GM13977 (cell line): ENCODE data around the gene LPP.

Experiments
- DNase-seq: peaks from one replicate; pipeline ENCODE4 v3.0.0; 2012; ENCODE audit warnings: low spot score
- in situ Hi-C: fragments of 300-500 bp; cut with MboI; formaldehyde crosslinking; loops from one replicate; pipeline ENCODE4 v1.12.0; 2022; ENCODE audit warnings: low sequenced_read_pairs, low pct_unique_long_range_greater_than_20kb, mixed read lengths, inconsistent platforms; ENCODE audit not compliant: unreplicated experiment
- TF ChIP-seq, protein P1 (sequence below): IDR thresholded peaks from 2 replicates; pipeline ENCODE4 v1.5.1; 2012; ENCODE audit warnings: mild to moderate bottlenecking, control low read depth; ENCODE audit not compliant: insufficient read depth; ENCODE audit errors: extremely low read depth, missing control alignments

LPP gene

DNA sequence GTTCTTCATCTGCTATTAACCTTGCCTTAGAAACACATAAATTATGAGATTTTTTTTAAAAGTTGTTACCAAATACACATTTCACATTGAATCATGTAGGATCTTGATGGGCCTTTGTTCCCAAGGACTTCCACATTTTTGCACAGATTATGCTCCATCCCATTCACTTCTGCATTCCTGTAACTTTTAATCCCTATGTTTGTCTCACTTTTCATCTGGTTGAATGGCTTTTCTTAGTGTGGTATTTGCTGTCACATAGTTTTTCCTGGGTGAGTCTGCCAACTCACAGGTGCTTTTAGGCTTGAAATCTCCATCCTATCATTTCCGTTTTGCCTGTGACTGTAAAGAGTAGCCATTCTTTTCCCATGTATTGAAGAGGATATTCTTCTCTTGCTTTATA is 720.6 kb downstream of the LPP start:
- no peak for DNase-seq
- TF ChIP-seq, protein P1, sequence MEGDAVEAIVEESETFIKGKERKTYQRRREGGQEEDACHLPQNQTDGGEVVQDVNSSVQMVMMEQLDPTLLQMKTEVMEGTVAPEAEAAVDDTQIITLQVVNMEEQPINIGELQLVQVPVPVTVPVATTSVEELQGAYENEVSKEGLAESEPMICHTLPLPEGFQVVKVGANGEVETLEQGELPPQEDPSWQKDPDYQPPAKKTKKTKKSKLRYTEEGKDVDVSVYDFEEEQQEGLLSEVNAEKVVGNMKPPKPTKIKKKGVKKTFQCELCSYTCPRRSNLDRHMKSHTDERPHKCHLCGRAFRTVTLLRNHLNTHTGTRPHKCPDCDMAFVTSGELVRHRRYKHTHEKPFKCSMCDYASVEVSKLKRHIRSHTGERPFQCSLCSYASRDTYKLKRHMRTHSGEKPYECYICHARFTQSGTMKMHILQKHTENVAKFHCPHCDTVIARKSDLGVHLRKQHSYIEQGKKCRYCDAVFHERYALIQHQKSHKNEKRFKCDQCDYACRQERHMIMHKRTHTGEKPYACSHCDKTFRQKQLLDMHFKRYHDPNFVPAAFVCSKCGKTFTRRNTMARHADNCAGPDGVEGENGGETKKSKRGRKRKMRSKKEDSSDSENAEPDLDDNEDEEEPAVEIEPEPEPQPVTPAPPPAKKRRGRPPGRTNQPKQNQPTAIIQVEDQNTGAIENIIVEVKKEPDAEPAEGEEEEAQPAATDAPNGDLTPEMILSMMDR: no peak
- in situ Hi-C loops: no loop called here

DNA sequence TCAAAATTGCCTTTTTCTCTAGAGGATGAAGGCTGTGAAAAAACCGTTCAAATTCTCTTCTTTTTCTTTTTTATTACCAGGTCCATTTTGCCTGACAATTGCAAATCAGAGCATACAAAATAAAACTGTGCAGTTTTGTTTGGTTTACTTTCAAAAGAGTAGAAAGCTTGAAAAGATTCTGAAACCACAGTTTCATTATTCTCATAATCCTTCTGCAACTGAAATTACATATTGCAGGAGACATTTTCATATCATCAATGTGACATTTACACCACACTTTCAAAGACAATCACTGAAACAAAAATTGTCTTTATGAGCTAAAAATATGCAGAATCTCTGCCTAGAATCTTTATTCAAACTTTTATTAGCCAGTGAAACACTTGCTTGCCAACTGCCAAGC is 721.5 kb downstream of the LPP start:
- DNase-seq: no peak
- in situ Hi-C loops: no loop called here
- TF ChIP-seq, protein P1: no peak

DNA sequence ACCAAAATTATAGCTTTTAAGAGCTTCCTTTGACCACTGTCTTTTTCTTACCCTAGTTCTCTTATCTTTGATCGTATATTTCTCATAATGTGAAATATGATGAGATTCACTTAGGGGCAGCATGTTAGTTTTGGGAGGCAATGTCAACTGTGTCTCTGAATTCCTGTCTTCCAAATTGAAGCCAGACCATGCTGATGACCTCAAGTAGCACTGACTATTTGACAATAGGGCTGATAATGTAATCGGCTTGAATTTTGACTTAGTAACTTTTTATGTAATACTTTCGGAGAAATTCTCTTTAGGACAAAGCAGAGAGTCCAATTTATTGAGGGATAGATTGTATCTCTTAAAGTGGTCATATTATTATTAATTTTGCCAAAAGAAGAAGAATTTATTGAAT is 722.4 kb downstream of the LPP start:
- DNase-seq: no peak
- in situ Hi-C loops: no loop called here
- TF ChIP-seq, protein P1: no peak

DNA sequence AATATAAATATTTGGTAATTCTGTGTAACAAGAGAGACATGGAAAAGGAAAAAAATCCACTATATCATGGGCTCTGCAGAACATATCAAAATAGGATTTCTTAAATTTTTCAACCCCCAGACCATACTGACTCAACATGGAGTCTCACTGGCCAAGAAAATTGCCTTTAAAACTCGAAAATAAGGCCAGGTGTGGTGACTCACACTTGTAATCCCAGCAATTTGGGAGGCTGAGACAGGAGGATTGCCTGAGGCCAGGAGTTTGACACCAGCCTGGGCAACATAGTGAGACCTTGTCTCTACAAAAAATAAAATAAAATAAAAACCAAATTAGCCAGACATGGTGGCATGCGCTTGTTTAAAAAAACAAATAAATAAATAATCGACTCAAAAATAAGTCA is 723.4 kb downstream of the LPP start:
- no peak for DNase-seq
- TF ChIP-seq, protein P1: no peak
- in situ Hi-C loops: no loop called here

DNA sequence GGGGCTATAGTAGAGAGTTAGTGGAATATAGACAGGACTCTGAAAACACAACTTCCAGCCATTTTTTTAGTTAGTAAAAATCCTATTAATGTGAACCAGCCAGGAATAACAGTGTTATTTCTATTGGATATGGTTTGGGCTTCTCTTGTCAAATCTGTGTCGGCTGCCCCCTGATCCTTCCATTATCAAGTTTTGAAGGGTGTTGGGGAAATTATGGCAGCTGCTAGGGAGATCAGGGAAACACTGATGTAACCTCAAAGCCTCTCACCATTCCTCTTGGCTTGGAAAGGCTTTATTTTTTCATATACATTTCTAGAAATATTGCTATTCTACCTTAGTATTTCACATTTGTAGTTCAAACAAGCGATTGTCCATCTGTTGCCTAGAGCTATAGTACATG is 724.1 kb downstream of the LPP start:
- TF ChIP-seq, protein P1: no peak
- in situ Hi-C loops: no loop called here
- DNase-seq: no peak

DNA sequence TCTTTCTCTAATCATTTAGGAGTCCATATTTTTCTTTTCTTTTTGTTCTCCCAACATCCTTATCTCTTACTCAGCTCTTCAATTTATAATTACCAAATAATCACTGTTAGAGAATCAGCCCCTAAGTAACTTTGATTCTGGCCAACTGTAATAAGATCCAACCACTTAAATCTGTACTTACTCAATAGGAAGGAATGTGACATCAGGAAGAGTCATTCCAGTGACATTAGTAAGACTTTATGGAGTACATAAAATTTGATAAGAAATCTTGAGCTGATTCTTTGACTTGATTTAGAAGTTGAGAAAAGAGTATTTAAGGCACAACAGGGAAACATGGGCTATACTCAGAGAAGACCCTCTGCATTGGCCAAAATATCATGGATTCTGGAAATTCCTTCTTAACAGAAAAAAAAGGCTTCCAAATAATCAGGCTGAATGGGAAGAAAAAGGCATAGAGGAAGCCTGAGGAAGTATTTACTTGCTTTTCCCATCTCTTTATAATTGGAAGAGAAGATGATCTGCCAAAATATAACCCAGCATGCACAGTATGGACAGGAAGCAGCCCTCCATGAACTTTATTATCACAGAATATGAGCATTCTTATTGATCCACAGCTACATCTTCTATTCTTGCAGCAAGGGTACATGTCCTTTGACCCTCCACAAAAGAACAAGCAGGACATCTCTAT is 728.1 kb downstream of the LPP start:
- TF ChIP-seq, protein P1: no peak
- in situ Hi-C loops: no loop called here
- DNase-seq: no peak
